BLaER1 treated with 17β-estradiol and CSF1 and Interleukin-3, amounts not matched to agents 10 nM and 100 nM (cell line): ENCODE data around the gene TP73.

Experiments used
- H3K27ac ChIP-seq, 11 experiments: shearing (Covaris generic); formaldehyde crosslinking; 2 replicates each; pipeline ENCODE4 v1.8.1; 2022
- H3K27me3 ChIP-seq, 11 experiments: shearing (Covaris generic); formaldehyde crosslinking; 2 replicates each; pipeline ENCODE4 v1.8.1; 2022
- H3K36me3 ChIP-seq, 11 experiments: shearing (Covaris generic); formaldehyde crosslinking; 2 replicates each; pipeline ENCODE4 v1.8.1; 2022
- H3K4me1 ChIP-seq, 10 experiments: shearing (Covaris generic); formaldehyde crosslinking; 2 replicates each; pipeline ENCODE4 v1.8.1; 2022
- H3K4me2 ChIP-seq, 11 experiments: shearing (Covaris generic); formaldehyde crosslinking; 2 replicates each; pipeline ENCODE4 v1.8.1; 2022
- H3K4me3 ChIP-seq, 10 experiments: shearing (Covaris generic); formaldehyde crosslinking; 2 replicates each; pipeline ENCODE4 v1.8.1; 2022
- H3K9ac ChIP-seq, 11 experiments: shearing (Covaris generic); formaldehyde crosslinking; 2 replicates each; pipeline ENCODE4 v1.8.1; 2022
- H3K9me3 ChIP-seq, 11 experiments: shearing (Covaris generic); formaldehyde crosslinking; replicated peaks in 1 of 11; 2 replicates each; pipeline ENCODE4 v1.8.1; 2022
- H4K20me1 ChIP-seq, 11 experiments: shearing (Covaris generic); formaldehyde crosslinking; 2 replicates each; pipeline ENCODE4 v1.8.1; 2022
- Cebpa-rat ChIP-seq, 11 experiments: shearing (Covaris generic); IDR thresholded peaks; 2 replicates each; pipeline ENCODE4 v1.8.1; 2022

Gene TP73

DNA sequence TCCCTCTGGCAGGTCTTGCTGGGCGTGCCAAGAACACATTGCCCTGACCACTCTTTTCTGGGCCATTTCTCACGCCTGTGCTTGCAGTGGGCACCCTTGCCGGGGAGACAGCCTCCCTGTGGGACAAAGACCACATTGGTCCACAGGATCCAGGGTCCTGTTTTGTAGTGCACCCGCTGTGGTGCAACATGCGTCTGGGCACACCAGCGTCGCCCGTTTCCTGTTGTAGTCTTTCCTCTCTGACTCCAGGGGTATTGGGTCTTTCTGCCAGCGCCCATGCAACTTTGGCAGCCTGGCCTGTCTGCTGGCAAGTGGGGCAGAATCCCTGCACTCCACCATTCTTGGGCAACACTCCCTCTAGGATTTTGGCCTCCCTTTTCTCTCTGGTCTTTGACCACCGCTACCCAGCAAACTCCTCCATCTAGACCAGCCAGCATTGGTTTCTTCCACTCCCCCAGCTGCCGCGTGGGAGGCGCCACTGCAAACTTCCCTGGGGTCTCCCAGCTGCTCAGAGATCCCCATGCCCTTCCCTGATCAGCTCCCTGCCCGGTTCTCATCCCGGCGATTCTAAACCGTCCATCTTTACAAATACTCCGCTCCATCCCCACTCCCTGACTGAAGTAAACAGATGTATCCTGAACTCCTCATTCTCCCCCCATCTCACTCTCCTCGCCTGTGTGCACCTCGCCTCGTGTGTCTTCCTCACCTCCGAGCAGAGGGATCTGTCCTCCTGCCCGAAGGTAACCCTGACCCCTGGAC, 28.7 kb upstream of the TP73 start:
- peak overlapping the region in 9 of 11 experiments; percentile 50 to 75 (median 63); a peak in 16 of 22 replicates for H3K27ac ChIP-seq
- peak overlapping the region; percentile 76 to 98 (median 89) for H3K4me3 ChIP-seq
- H3K9ac ChIP-seq: peak overlapping the region; percentile 69 to 81 (median 76)

DNA sequence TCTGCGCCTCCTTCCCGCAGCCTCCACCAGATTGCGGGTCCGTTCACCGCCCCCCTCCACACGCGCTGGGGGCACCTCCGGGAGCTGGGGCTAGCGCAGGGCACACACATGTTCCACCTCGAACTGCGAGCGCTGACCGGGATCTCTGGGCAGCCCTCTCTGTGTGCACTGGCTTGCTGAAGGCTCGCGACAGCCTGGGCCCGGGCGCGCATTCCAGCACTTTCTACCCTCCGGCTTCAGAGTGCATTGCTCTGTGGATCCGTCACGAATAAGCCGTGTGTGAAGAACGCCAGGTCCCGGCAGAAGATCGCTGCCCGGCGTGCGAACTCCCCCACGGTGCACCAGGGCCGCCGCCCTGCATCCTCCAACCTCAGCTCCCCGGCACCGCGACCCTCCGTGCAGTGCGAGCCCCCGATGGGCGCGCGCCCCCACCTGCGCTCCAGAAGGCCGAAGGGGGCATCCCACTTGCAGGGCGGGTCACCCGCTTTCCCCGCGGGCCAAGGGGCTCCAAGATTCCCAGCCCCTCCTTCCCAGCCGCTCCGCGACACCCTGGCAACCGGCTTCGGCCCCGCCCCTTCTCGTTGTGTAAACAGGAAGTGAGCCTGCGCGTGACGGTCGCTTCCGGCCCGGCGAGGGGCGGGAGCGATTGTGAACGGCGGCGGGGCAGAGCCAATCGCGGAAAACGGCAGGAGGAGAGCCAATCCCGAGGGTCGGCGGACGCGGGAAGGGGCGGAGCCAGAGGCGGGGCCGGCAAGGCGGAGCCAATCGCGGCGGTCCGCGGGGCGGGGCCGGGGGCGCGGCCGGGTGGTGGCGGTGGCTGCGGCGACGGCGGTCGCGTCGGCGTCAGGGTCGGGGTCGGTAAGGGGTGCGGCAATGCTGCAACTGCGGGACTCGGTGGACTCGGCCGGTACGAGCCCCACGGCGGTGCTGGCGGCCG, 27.8 kb upstream of the TP73 start, which contains the start of gene TPRG1L:
TSS of gene TPRG1L (plus strand) at position 816 of the 937 bp plus-strand sequence. CDS start at position 874, 58 bp downstream.
- peaks cover 0 to 38% (median 8%) of the 10 kb centered on the region in 11 experiments; a peak in 9 of 22 replicates for H4K20me1 ChIP-seq
- peaks cover 4 to 27% (median 23%) of the 10 kb centered on the region in 11 experiments; a peak in 21 of 22 replicates for H3K27me3 ChIP-seq
- H3K9ac ChIP-seq: peak within 1 kb of the TSS; percentile 69 to 86 (median 79)
- peak within 1 kb of the TSS; percentile 76 to 98 (median 89) for H3K4me3 ChIP-seq
- H3K9me3 ChIP-seq: no peaks in the 10 kb centered on the region
- H3K27ac ChIP-seq: peak within 1 kb of the TSS; percentile 14 to 75 (median 59); a peak in 21 of 22 replicates
- H3K4me2 ChIP-seq: peak within 1 kb of the TSS; percentile 96 to 100 (median 99)
- peaks cover 41 to 50% (median 46%) of the 10 kb centered on the region in 10 experiments for H3K4me1 ChIP-seq
- peaks cover 22 to 32% (median 29%) of the 10 kb centered on the region in 11 experiments for H3K36me3 ChIP-seq
- peak in 2 of 11 experiments; percentile 20 to 56; a peak in 2 of 22 replicates for TF ChIP-seq Cebpa-rat (IDR thresholded peaks at IDR 0.05)

More for the DNA sequence above, 28.7 kb upstream of the TP73 start:
- no peak for TF ChIP-seq Cebpa-rat (IDR thresholded peaks at IDR 0.05)
- H3K4me1 ChIP-seq: peaks cover 46 to 55% (median 49%) of the 10 kb centered on the region in 10 experiments
- H4K20me1 ChIP-seq: peaks cover 0 to 30% (median 6%) of the 10 kb centered on the region in 11 experiments; a peak in 9 of 22 replicates
- H3K4me2 ChIP-seq: peak overlapping the region; percentile 88 to 100 (median 99)
- H3K9me3 ChIP-seq: no peaks in the 10 kb centered on the region
- H3K27me3 ChIP-seq: peaks cover 4 to 27% (median 23%) of the 10 kb centered on the region in 11 experiments; a peak in 21 of 22 replicates
- H3K36me3 ChIP-seq: peaks cover 14 to 23% (median 21%) of the 10 kb centered on the region in 11 experiments

DNA sequence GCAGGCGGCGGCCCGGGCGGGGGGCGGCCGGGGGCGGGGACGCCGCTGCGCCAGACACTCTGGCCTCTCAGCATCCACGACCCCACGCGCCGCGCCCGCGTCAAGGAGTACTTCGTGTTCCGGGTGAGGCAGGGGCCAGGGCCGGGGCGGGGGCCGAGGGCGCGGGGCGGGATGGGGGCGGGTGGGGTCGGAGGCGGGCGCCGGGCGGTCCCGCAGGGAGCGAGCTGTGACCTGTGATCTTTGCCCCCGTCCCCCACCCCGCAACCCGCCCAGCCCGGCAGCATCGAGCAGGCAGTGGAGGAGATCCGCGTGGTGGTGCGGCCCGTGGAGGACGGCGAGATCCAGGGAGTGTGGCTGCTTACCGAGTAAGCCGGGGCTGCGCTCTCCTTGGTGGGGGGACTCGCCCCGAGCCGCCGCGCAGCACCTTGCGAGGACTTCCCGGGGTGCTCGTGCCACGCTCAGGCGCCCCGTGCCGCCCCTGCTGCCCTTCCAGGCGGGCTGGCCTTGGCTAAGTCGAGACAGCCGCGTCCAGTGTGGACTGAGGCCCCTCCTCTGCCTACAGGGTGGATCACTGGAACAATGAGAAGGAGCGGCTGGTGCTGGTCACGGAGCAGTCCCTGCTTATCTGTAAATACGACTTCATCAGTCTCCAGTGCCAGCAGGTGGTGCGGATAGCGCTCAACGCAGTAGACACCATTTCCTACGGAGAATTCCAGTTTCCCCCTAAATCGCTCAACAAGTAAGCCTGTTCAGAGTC, 27.0 kb upstream of the TP73 start:
- Histone ChIP-seq H3K4me2 (peak overlapping the region; percentile 88 to 100 (median 99)), H3K9ac (peak overlapping the region; percentile 66 to 86 (median 79)), H4K20me1 (peaks cover 0 to 46% (median 14%) of the 10 kb centered on the region in 11 experiments; a peak in 14 of 22 replicates), H3K36me3 (peaks cover 29 to 40% (median 38%) of the 10 kb centered on the region in 11 experiments), H3K27ac (peak overlapping the region; percentile 14 to 74 (median 43); a peak in 16 of 22 replicates), H3K4me1 (peaks cover 41 to 56% (median 47%) of the 10 kb centered on the region in 10 experiments), H3K4me3 (peak overlapping the region; percentile 76 to 98 (median 89)), H3K27me3 (peaks cover 4 to 27% (median 23%) of the 10 kb centered on the region in 11 experiments; a peak in 21 of 22 replicates), H3K9me3 (no peaks in the 10 kb centered on the region)
- no peak for TF ChIP-seq Cebpa-rat (IDR thresholded peaks at IDR 0.05)

DNA sequence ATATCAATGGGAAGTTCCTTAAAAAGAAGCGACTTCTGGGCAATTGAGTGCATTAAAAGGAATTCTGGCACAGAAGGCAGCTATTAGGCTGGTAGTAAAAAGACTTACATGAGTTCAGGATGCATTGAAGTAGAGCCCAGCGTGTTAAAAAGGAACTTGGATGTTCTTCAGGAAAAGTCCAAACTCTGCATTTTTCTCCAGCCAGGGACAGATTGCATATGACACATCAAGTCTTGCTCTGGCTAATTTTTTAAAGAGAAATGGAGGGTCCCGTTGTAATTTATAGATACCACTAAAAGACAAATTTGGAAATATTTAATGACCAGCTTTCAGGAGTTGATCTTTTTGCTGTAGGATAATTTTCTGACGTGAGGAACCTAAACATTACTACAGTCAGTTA, 26.3 kb upstream of the TP73 start:
- no peak for TF ChIP-seq Cebpa-rat (IDR thresholded peaks at IDR 0.05)
- Histone ChIP-seq H3K4me1 (peaks cover 41 to 58% (median 47%) of the 10 kb centered on the region in 10 experiments), H3K9me3 (no peaks in the 10 kb centered on the region), H3K36me3 (peaks cover 33 to 47% (median 43%) of the 10 kb centered on the region in 11 experiments), H3K9ac (peak overlapping the region; percentile 66 to 86 (median 79); a peak in 19 of 22 replicates), H4K20me1 (peaks cover 0 to 48% (median 18%) of the 10 kb centered on the region in 11 experiments; a peak in 13 of 22 replicates), H3K27ac (no peak overlapping the region), H3K4me2 (peak overlapping the region; percentile 88 to 100 (median 99)), H3K27me3 (peaks cover 4 to 27% (median 23%) of the 10 kb centered on the region in 11 experiments; a peak in 21 of 22 replicates), H3K4me3 (peak overlapping the region; percentile 59 to 98 (median 89); a peak in 18 of 20 replicates)

DNA sequence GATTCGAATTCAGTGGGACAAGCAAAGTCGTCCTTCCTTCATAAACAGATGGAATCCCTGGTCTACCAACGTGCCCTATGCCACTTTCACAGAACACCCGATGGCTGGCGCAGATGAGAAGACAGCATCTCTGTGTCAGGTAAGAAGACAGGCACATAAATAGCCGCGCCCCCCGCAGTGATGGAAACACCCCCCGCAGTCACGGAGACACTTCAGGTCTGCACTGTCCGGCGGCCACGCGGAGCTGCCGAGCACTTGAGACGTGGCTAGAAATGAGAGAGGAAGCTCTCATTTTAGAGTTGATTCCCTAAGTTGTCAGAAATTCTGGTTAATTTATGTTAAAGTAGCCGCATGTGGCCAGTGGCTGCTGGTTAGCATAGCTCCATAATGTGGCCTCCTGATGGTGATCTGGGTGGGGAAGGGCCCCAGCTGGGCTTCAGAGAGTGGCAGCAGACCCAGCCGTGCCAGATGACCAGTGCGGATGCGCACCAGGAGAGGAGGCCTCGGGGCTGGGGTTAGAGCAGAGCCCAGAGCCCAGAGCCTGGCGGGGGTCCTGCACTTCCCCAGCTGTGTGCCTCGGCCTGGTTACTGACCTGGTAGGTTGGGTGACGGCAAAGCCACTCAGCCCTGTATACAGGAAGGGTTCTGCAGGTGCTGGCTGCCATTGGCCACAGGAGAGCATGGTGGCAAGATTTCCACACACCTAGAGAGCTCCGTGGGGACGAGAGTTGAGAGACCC, 24.6 kb upstream of the TP73 start:
- H3K27ac ChIP-seq: no peak overlapping the region
- H3K9ac ChIP-seq: peak overlapping the region in 3 of 11 experiments; percentile 18 to 48 (median 44); a peak in 1 of 22 replicates
- H4K20me1 ChIP-seq: peaks cover 0 to 47% (median 20%) of the 10 kb centered on the region in 11 experiments; a peak in 13 of 22 replicates
- H3K36me3 ChIP-seq: peaks cover 45 to 64% (median 60%) of the 10 kb centered on the region in 11 experiments
- TF ChIP-seq Cebpa-rat (IDR thresholded peaks at IDR 0.05): no peak
- H3K4me1 ChIP-seq: peaks cover 46 to 59% (median 50%) of the 10 kb centered on the region in 10 experiments
- no peak overlapping the region for H3K4me2 ChIP-seq
- H3K4me3 ChIP-seq: no peak overlapping the region
- peaks cover 4 to 18% (median 17%) of the 10 kb centered on the region in 11 experiments; a peak in 21 of 22 replicates for H3K27me3 ChIP-seq
- no peaks in the 10 kb centered on the region for H3K9me3 ChIP-seq

DNA sequence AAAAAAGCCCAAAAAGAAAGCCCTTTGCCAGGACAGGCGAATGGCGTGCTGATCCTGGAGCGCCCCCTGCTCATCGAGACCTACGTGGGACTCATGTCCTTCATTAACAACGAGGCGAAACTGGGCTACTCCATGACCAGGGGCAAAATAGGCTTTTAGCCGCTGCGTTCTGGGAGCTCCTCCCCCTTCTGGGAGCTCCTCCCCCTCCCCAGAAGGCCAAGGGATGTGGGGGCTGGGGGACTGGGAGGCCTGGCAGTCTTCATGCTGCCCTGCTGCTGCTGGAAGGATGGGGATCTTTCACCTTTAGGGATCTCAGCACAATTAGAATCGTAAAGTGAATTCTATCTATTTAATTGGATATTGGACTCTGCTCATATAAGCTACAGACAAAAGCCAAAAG, 23.9 kb upstream of the TP73 start:
- no peak overlapping the region for H3K4me2 ChIP-seq
- peaks cover 52 to 71% (median 67%) of the 10 kb centered on the region in 11 experiments for H3K36me3 ChIP-seq
- H3K9ac ChIP-seq: no peak overlapping the region
- no peaks in the 10 kb centered on the region for H3K9me3 ChIP-seq
- peaks cover under 1 to 11% (median 10%) of the 10 kb centered on the region in 11 experiments; a peak in 20 of 22 replicates for H3K27me3 ChIP-seq
- no peak overlapping the region for H3K4me3 ChIP-seq
- TF ChIP-seq Cebpa-rat (IDR thresholded peaks at IDR 0.05): no peak
- peaks cover 0 to 47% (median 20%) of the 10 kb centered on the region in 11 experiments; a peak in 13 of 22 replicates for H4K20me1 ChIP-seq
- no peak overlapping the region; a peak in 1 of 22 replicates for H3K27ac ChIP-seq
- H3K4me1 ChIP-seq: peaks cover 39 to 51% (median 43%) of the 10 kb centered on the region in 10 experiments
